ENCODE measurements around the gene TMEM267.

TMEM267 gene

DNA sequence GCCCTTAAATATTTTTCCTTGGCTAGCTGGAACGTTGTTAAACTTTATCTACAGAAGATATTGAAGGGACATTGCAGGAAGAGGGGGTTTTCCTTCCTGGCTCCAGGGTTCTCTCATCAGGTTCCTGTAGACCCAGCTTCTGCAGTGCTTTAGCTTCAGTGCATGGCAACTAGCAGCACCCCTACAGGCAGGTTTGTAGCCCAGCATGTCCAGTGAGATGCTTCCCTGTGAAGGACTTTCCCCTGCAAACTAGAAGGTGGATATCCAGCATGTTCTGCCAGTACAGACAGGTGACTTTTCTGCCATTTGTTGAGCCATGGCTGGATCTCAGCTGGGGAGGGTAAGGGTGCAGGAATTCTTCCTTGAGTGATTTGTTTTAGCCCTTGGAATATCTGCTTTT is 81.8 kb downstream of the TMEM267 start:
- no peak for DNase-seq

DNA sequence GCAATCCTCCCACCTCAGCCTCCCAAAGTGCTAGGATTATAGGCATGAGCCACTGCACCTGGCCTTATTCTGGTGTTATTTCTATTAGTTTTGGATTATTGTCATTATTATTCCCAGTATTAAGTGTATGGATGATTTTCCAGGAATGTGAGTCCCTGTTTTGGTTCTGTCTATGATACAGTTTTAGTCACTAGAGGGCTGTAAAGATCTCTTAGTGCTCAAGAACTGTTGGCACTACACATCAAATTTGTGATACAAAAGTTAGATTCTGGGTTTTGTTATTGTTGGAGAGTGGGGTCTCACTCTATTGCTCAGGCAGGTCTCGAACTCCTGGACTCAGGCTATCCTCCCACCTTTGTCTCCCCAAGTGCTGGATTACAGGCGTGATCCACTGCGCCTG is 83.6 kb downstream of the TMEM267 start:
- no peak for DNase-seq

DNA sequence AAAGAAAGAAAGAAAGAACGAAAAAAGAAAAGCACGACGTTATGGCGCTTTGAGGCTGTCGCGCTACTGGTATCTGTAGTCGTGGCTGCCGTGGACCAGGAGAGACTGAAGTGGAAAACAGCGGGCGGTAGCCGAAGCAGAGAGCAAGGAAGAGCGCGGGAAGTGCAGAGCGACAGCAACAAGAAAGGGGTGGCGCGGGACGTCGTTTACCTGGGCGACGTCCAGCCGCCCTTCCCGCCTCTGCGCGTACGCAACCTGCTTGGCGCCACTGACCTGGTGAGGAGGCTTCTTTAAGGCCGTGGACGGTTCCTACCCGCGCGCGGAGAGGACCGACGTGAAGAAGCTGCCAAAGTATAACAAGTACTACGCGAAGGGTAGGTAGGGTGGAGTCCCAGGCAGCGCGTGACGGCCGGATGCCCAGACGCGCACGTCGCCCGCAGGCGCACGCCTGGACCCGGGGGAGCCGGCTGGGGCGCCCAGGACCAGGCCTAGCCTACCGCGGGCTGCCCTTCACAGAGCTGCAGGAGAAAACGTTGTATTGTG is 86.8 kb downstream of the TMEM267 start:
- no peak for DNase-seq
